OCI-M2 (cell line): Measurements from ENCODE around the gene CSRNP2.
"Not testable (repeated sequence)": the region's sequence is repeated elsewhere in the genome, so short reads cannot be mapped to it uniquely, and the experiment has no call there.

Source experiments
- DNase-seq: peaks from one replicate; lab custom pipeline; 2025; ENCODE audit not compliant: unreplicated experiment; lab: John Stamatoyannopoulos, UW

Gene CSRNP2

DNA sequence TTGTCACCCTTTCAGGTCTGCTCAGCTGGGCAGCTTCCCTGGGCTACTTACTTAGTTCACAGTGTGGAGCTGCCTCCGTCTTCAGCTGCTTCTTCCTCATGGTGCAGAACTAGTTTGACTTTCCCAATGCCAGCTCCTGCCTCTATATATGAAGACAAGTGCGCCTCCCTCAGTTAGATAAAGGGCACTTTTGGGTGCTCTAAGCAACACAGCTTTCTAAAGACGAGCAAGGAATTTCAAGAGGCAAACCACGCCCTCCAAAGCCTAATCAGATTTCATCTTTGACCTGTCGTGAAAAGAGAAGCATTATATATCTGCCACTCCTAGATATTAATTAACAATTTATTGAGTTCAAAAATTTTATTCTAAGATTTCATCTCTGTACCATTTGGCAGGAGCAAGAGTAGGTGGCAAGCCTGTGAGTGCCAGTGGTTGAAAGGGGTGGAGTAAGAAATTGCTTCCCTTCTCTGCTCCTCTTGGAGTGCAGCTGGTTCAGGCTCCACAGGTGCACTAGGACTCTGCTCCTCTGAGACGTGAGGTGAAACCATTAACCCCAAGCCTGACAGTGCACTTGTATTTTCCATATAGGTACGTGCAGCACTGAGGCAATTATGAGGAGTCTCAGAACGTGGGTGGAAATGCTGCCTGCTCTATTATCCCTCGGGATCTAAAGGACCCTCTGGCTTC, 55.1 kb downstream of the CSRNP2 start:
- DNase-seq = no peak

DNA sequence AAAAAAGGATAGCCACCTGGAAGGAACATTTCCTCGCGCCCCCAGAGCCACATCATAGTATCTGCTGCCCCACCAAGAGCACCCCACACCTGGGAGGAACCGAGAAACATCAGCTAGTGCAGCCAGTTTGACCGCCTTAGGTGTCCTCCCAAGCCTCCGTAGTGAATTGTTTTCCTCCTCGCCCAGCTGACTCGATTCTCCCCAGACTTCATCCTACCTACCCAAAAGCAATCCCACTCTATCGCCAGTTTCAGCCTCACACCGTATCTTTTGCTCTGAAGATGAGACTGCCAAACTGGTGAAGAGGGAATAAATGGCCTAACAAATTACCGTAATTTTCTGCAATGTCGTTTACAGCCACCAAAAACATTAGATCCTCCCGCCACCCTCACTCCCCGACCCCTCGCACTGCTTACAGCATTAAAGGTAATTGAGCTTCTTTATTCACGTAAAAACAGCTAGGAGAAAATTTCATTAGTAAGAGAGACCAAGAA, 56.0 kb downstream of the CSRNP2 start:
- no peak for DNase-seq

- peak; percentile 71 for DNase-seq
Observed at GRCh38 chr12:51025836-51026638, 57.4 kb downstream of the CSRNP2 start, which contains the start of gene SLC11A2. TSS of gene SLC11A2 (minus strand) at chr12:51026384. CDS start at chr12:51010728, 15,656 bp downstream.

- no peak for DNase-seq
Observed at GRCh38 chr12:51025338-51025835, 58.0 kb downstream of the CSRNP2 start.

- DNase-seq = no peak
Observed at GRCh38 chr12:51023625-51024382, 59.6 kb downstream of the CSRNP2 start.

- DNase-seq = peak; percentile 15
Observed at GRCh38 chr12:51021694-51022093, 61.7 kb downstream of the CSRNP2 start.

DNA sequence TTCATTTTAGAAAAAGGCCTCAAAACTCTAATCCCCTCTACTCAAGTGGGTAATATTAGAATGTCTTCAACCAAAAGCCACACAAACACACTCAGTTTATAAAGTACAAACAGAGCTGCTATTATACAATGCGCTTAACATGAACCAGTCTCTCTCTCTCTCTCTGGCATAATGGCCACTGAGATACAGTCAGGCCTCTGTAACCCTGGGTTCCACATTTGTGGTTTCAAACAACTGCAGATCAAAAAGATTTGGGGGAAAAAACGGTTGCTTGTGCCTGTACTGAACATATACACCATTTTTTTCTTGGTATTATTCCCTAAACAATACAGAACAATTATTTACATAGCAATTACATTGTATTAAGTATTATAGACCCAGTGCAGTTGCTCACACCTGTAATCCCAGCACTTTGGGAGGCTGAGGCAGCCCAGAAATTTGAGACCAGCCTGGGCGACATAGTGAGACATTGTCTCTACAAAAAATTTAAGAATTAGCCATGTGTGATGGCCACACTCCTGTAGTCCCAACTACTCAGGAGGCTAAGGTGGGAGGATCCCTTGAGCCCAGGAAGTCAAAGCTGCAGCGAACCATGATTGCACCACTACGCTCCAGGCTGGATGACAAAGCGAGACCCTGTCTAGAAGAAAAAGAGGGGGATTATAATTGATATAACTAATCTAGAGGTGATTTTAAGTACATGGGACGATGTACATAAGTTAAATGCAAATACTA, 62.8 kb downstream of the CSRNP2 start:
- no peak for DNase-seq

- no peak for DNase-seq
Observed at GRCh38 chr12:51019927-51020326, 63.5 kb downstream of the CSRNP2 start.

- DNase-seq = no peak
Observed at GRCh38 chr12:51018956-51019355, 64.4 kb downstream of the CSRNP2 start.

DNA sequence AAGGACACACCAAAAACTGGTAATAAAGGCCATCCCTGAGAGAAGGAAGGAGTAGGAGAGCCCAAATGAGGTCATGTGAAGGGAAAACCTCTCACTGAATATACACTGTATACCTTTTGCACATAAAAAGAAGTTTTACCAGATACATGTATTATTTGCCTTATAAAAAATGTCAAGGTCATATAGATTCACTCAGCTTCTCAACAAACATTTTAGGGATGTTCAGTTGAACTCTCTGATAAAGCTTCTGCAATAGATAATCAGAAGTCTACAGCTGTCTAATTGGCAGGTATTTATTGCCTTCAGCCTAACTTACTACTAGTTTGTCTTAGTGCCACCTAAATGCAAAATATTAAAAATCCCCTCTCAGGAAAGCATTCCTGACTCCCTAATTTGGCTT, 65.9 kb downstream of the CSRNP2 start:
- no peak for DNase-seq

DNA sequence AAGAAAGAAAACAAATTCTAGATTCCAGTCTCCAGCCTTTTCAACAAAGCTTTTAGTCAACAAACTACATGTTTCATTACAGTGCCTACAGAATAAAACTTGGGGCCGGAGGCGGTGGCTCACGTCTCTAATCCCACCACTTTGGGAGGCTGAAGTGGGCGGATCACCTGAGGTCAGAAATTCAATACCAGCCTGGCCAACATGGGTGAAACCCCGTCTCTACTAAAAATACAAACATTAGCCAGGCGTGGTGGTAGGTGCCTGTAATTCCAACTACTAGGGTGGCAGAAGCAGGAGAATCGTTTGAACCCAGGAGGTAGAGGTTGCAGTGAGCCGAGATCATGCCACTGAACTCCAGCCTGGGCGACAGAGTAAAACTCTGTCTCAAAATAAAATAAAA, 68.9 kb downstream of the CSRNP2 start:
- not testable (repeated sequence) for DNase-seq

GRCh38 chr12:51013441-51013840, 70.0 kb downstream of the CSRNP2 start:
- DNase-seq = no peak

- DNase-seq = no peak
Observed at GRCh38 chr12:51012570-51013236, 70.7 kb downstream of the CSRNP2 start.

DNA sequence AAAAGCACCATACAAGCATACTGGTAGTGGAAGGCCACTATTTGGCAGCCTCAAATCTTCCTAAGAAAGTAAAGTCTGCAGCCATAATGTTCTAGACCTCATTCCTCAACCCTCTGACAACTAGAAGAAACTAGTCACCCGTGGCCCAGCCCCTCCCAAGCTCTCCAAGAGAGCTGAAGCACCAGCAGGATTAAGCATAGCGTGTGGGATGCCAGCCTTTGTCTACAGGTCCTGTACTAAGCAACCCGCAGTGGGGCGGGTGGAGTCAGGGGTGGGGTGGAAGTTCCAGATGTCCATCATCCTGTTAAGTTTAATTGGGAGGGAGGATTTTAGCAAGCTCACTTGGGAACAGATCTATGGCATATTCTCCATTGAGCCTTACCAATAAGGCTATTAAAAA, 71.4 kb downstream of the CSRNP2 start:
- DNase-seq = no peak
